DOHH2 (cell line): ENCODE results near the gene NEUROG2.

ENCODE experiments used
- H3F3A ChIP-seq: fragments of 200-600 bp; sonication (generic), shearing (Covaris generic); 2 replicates; pipeline ENCODE4 v1.6.0; 2016; ENCODE audit warnings: antibody characterized with exemption, mild to moderate bottlenecking; ENCODE audit not compliant: control insufficient read depth, insufficient read depth
- H3K27ac ChIP-seq: fragments of 200-600 bp; sonication (generic); 2 replicates; pipeline ENCODE4 v1.5.1; 2014; ENCODE audit warnings: low read depth, mild to moderate bottlenecking, low read length, moderate library complexity
- H3K27me3 ChIP-seq: fragments of 200-600 bp; sonication (generic); 2 replicates; pipeline ENCODE4 v1.6.1; 2014; ENCODE audit warnings: mild to moderate bottlenecking, low read length, mixed read lengths; ENCODE audit not compliant: control insufficient read depth
- H3K36me3 ChIP-seq: fragments of 200-600 bp; sonication (generic); 2 replicates; pipeline ENCODE4 v1.6.1; 2014; ENCODE audit warnings: mild to moderate bottlenecking, low read length, moderate library complexity, mixed read lengths; ENCODE audit not compliant: control insufficient read depth
- H3K4me1 ChIP-seq: fragments of 200-600 bp; sonication (generic); 2 replicates; pipeline ENCODE4 v1.6.1; 2014; ENCODE audit warnings: mild to moderate bottlenecking, low read length, mixed read lengths; ENCODE audit not compliant: control insufficient read depth
- H3K4me2 ChIP-seq: fragments of 200-600 bp; sonication (generic); 2 replicates; pipeline ENCODE4 v1.6.0; 2014; ENCODE audit warnings: mild to moderate bottlenecking, low read length, moderate library complexity
- H3K4me3 ChIP-seq: fragments of 200-600 bp; sonication (generic); 2 replicates; pipeline ENCODE4 v1.5.1; 2014; ENCODE audit warnings: mild to moderate bottlenecking, low read length, mixed read lengths
- H3K79me2 ChIP-seq: fragments of 200-600 bp; sonication (generic); 2 replicates; pipeline ENCODE4 v1.6.1; 2014; ENCODE audit warnings: mild to moderate bottlenecking, low read length, mixed read lengths; ENCODE audit not compliant: control insufficient read depth
- H3K9me2 ChIP-seq: fragments of 200-600 bp; sonication (generic); replicated peaks from 2 replicates; pipeline ENCODE4 v1.6.1; 2014; ENCODE audit warnings: mild to moderate bottlenecking, low read length, mixed read lengths; ENCODE audit not compliant: control insufficient read depth
- H3K9me3 ChIP-seq: fragments of 200-600 bp; sonication (generic); 2 replicates; pipeline ENCODE4 v1.6.1; 2014; ENCODE audit warnings: antibody characterized with exemption, low read length, mixed read lengths; ENCODE audit not compliant: control insufficient read depth, insufficient read depth
- H4K20me1 ChIP-seq: fragments of 200-600 bp; sonication (generic); 2 replicates; pipeline ENCODE4 v1.6.0; 2014; ENCODE audit warnings: low read depth, mild to moderate bottlenecking, antibody characterized with exemption, low read length, moderate library complexity; ENCODE audit not compliant: control insufficient read depth, insufficient read depth
- CTCF ChIP-seq: fragments of 200-600 bp; sonication (generic); IDR thresholded peaks from one replicate; pipeline ENCODE4 v1.5.1; 2014; ENCODE audit warnings: antibody characterized with exemption, mild to moderate bottlenecking, low read depth, low read length; ENCODE audit not compliant: poor library complexity, severe bottlenecking
- EZH2phosphoT487 ChIP-seq: fragments of 200-600 bp; sonication (generic); IDR thresholded peaks from 2 replicates; pipeline ENCODE4 v1.6.1; 2017; ENCODE audit warnings: borderline replicate concordance, mild to moderate bottlenecking, antibody characterized with exemption, low read length, moderate library complexity, mixed read lengths

The NEUROG2 gene

GRCh38 chr4:112516471-112517066, 589 bp upstream of the NEUROG2 start:
- H3K79me2 ChIP-seq: no peaks in the 10 kb centered on the region
- peak overlapping the region; percentile 75 for H3K4me3 ChIP-seq
- peaks cover 58% of the 10 kb centered on the region for H3K4me1 ChIP-seq
- peaks cover 3% of the 10 kb centered on the region; the same call in 1 of the 2 replicates for H4K20me1 ChIP-seq
- H3K27ac ChIP-seq: no peak overlapping the region
- peaks cover 17% of the 10 kb centered on the region for H3F3A ChIP-seq
- TF ChIP-seq EZH2phosphoT487 (peak; percentile 95), CTCF (no peak)
- no peaks in the 10 kb centered on the region for H3K36me3 ChIP-seq
- no peaks in the 10 kb centered on the region for H3K9me2 ChIP-seq
- peak overlapping the region; percentile 96 for H3K4me2 ChIP-seq
- no peaks in the 10 kb centered on the region for H3K9me3 ChIP-seq
- H3K27me3 ChIP-seq: peaks cover 98% of the 10 kb centered on the region

GRCh38 chr4:112515198-112516065, 548 bp downstream of the NEUROG2 start:
- Histone ChIP-seq H3K27me3 (peaks cover 98% of the 10 kb centered on the region), H3K79me2 (no peaks in the 10 kb centered on the region), H3K9me3 (no peaks in the 10 kb centered on the region), H3K27ac (no peak overlapping the region), H3K9me2 (no peaks in the 10 kb centered on the region), H3F3A (peaks cover 17% of the 10 kb centered on the region), H3K36me3 (no peaks in the 10 kb centered on the region), H4K20me1 (peaks cover 3% of the 10 kb centered on the region; the same call in 1 of the 2 replicates), H3K4me1 (peaks cover 50% of the 10 kb centered on the region), H3K4me3 (peak overlapping the region; percentile 75), H3K4me2 (peak overlapping the region; percentile 96)
- no peak for TF ChIP-seq CTCF
- no peak for TF ChIP-seq EZH2phosphoT487

- no peaks in the 10 kb centered on the region for H3K79me2 ChIP-seq
- no peak overlapping the region for H3K27ac ChIP-seq
- peaks cover 54% of the 10 kb centered on the region for H3K4me1 ChIP-seq
- H3K9me2 ChIP-seq: no peaks in the 10 kb centered on the region
- TF ChIP-seq EZH2phosphoT487 (peak; percentile 73), CTCF (peak; percentile 62)
- H4K20me1 ChIP-seq: peaks cover 3% of the 10 kb centered on the region; the same call in 1 of the 2 replicates
- H3K4me3 ChIP-seq: peak overlapping the region; percentile 75
- H3K4me2 ChIP-seq: peak overlapping the region; percentile 96
- H3K9me3 ChIP-seq: no peaks in the 10 kb centered on the region
- H3K27me3 ChIP-seq: peaks cover 97% of the 10 kb centered on the region
- H3K36me3 ChIP-seq: no peaks in the 10 kb centered on the region
- peaks cover 17% of the 10 kb centered on the region for H3F3A ChIP-seq
Observed at GRCh38 chr4:112514647-112515197, 1.3 kb downstream of the NEUROG2 start.
